RPMI7951 (cell line): ENCODE data around the gene ADARB2. TPM values are rescaled to one million over a fixed set of nuclear protein-coding genes. Genes with fewer than 3 reads are reported as not detected.

Source experiments
- DNase-seq: peaks from one replicate; pipeline ENCODE4 v3.0.0-alpha.2; 2012; ENCODE audit warnings: low read depth
- total RNA-seq: library from RNA; depleted of rRNA; stranded (reverse); fragments of >200 nt; shearing (Covaris generic); gene quantifications from 2 replicates; pipeline ENCODE4 v1.2.3, GENCODE V29; 2014

Gene ADARB2
- total RNA-seq, 1 experiment from 2014 or later: not detected

- DNase-seq: no peak
Observed at GRCh38 chr10:1410469-1411395, 326.6 kb downstream of the ADARB2 start.

GRCh38 chr10:1410032-1410431 lies 327.3 kb downstream of the ADARB2 start:
- DNase-seq: no peak

- DNase-seq: no peak
Observed at GRCh38 chr10:1409392-1409791, 327.9 kb downstream of the ADARB2 start.

- no peak for DNase-seq
Observed at GRCh38 chr10:1408651-1409367, 328.5 kb downstream of the ADARB2 start.

- DNase-seq: no peak
Observed at GRCh38 chr10:1406967-1407945, 330.1 kb downstream of the ADARB2 start.

- no peak for DNase-seq
Observed at GRCh38 chr10:1406132-1406966, 331.0 kb downstream of the ADARB2 start.

- DNase-seq: no peak
Observed at GRCh38 chr10:1404323-1405260, 332.7 kb downstream of the ADARB2 start.

- DNase-seq: no peak
Observed at GRCh38 chr10:1403508-1404322, 333.6 kb downstream of the ADARB2 start.

- no peak for DNase-seq
Observed at GRCh38 chr10:1402816-1403507, 334.4 kb downstream of the ADARB2 start.

- no peak for DNase-seq
Observed at GRCh38 chr10:1402016-1402770, 335.1 kb downstream of the ADARB2 start.

GRCh38 chr10:1401071-1401965 lies 336.0 kb downstream of the ADARB2 start:
- DNase-seq: no peak

GRCh38 chr10:1400101-1401070 lies 336.9 kb downstream of the ADARB2 start:
- no peak for DNase-seq

GRCh38 chr10:1399431-1400100 lies 337.8 kb downstream of the ADARB2 start:
- DNase-seq: no peak

GRCh38 chr10:1398626-1399410 lies 338.5 kb downstream of the ADARB2 start:
- no peak for DNase-seq
